HepG2 (cell line): Measurements from ENCODE around the gene FBXL13. TPM values are rescaled to one million over a fixed set of nuclear protein-coding genes. Genes with fewer than 3 reads are reported as not detected.

Source experiments
- ATAC-seq: fragments of 200-7000 bp; cut with Tn5 transposase; 3 replicates; pipeline ENCODE4 v1.9.1; 2020; ENCODE audit warnings: mild to moderate bottlenecking, moderate library complexity
- BruUV-seq: library from RNA; stranded (reverse); fragments of 400-500 nt; replicated peaks from 2 replicates; lab custom pipeline; 2021; lab: Mats Ljungman, UMichigan
- CTCF ChIA-PET: fragments of 300-600 bp; formaldehyde crosslinking; extraction: SDS; loops from one replicate; lab custom pipeline; 2021; ENCODE audit warnings: low total read pairs, inconsistent platforms, low intra/inter-chr PET ratio; lab: Yijun Ruan, JAX
- POLR2A ChIA-PET: fragments of 350-600 bp; sonication (Branson Sonifier 250); formaldehyde crosslinking; loops from one replicate; lab custom pipeline; 2020; ENCODE audit warnings: antibody characterized with exemption, inconsistent platforms; lab: Yijun Ruan, JAX
- DNase-seq: peaks from one replicate; pipeline ENCODE4 v3.0.0-alpha.2; 2015; ENCODE audit warnings: low spot score
- FAIRE-seq: peaks from 3 replicates; lab custom pipeline; 2011; peaks lifted over from hg19 to GRCh38; lab: Jason Lieb, UNC
- H2AFZ ChIP-seq: one replicate; pipeline ENCODE4 v1.6.1; 2011; ENCODE audit warnings: low read length, inconsistent platforms
- H3K27ac ChIP-seq: fragments of 300-600 bp; 3 replicates; pipeline ENCODE4 v1.8.0; 2011; ENCODE audit warnings: mixed run types, mild to moderate bottlenecking, mixed read lengths, low read length, inconsistent platforms; ENCODE audit not compliant: insufficient read depth; ENCODE audit errors: extremely low read length
- H3K27me3 ChIP-seq, 2 experiments: fragments of 200-600 bp in 1 of 2; 2 replicates in 1 of 2; 3 replicates in 1 of 2; pipeline versions ENCODE4 v1.6.0 to v1.8.0; 2011; ENCODE audit warnings: low read length in 2 of 2, mild to moderate bottlenecking in 2 of 2, moderate library complexity in 2 of 2, inconsistent platforms in 1 of 2; ENCODE audit not compliant: insufficient read depth in 2 of 2, control insufficient read depth in 1 of 2
- H3K36me3 ChIP-seq, 2 experiments: fragments of 200-600 bp in 1 of 2; replicated peaks in 1 of 2; 2 replicates in 1 of 2; 3 replicates in 1 of 2; pipeline versions ENCODE4 v1.5.1 to v1.8.0; 2011; ENCODE audit warnings: low read length in 2 of 2, inconsistent platforms in 1 of 2; ENCODE audit not compliant: insufficient read depth in 2 of 2, control insufficient read depth in 1 of 2
- H3K4me1 ChIP-seq: 2 replicates; pipeline ENCODE4 v1.5.1; 2012; ENCODE audit warnings: low read length, inconsistent platforms; ENCODE audit not compliant: insufficient read depth
- H3K4me2 ChIP-seq: 2 replicates; pipeline ENCODE4 v1.6.0; 2011; ENCODE audit warnings: low read depth, low read length, inconsistent platforms
- H3K4me3 ChIP-seq, 3 experiments: fragments of 200-600 bp in 1 of 3; sonication (generic), shearing (Covaris generic) in 1 of 3; replicated peaks in 1 of 3; 2 replicates each; pipeline ENCODE4 v1.5.1; 2011 to 2016; ENCODE audit warnings: low read length in 3 of 3, inconsistent platforms in 2 of 3, low read depth in 2 of 3, mild to moderate bottlenecking in 2 of 3, control low read depth in 1 of 3, mixed read lengths in 1 of 3; ENCODE audit not compliant: insufficient read depth in 1 of 3
- H3K79me2 ChIP-seq: one replicate; pipeline ENCODE4 v1.6.1; 2011; ENCODE audit warnings: low read length, inconsistent platforms; ENCODE audit not compliant: insufficient read depth
- H3K9ac ChIP-seq: 2 replicates; pipeline ENCODE4 v1.6.0; 2011; ENCODE audit warnings: mild to moderate bottlenecking, low read depth, low read length, inconsistent platforms; ENCODE audit not compliant: insufficient read depth
- H3K9me3 ChIP-seq: 2 replicates; pipeline ENCODE4 v1.5.1; 2012; ENCODE audit warnings: mild to moderate bottlenecking, low read length
- H4K20me1 ChIP-seq: 2 replicates; pipeline ENCODE4 v1.6.0; 2011; ENCODE audit warnings: inconsistent platforms, mild to moderate bottlenecking, low read length, moderate library complexity; ENCODE audit not compliant: insufficient read depth
- FOXA3 ChIP-seq: IDR thresholded peaks from 2 replicates; pipeline ENCODE4 v1.6.1; 2016; ENCODE audit warnings: missing genetic modification reagents, missing compliant biosample characterization
- HDAC1 ChIP-seq: sonication (generic); formaldehyde crosslinking; IDR thresholded peaks from 2 replicates; pipeline ENCODE4 v1.5.1; 2020; ENCODE audit warnings: mild to moderate bottlenecking, missing genetic modification reagents
- ISL2 ChIP-seq: sonication (generic); formaldehyde crosslinking; IDR thresholded peaks from 2 replicates; pipeline ENCODE4 v1.5.0; 2020; ENCODE audit warnings: missing genetic modification reagents
- KDM2A ChIP-seq: sonication (generic); formaldehyde crosslinking; IDR thresholded peaks from 2 replicates; pipeline ENCODE4 v1.4.0; 2020; ENCODE audit warnings: low read depth, missing genetic modification reagents, borderline replicate concordance
- KDM5A ChIP-seq: fragments of 200-600 bp; sonication (generic); IDR thresholded peaks from 2 replicates; pipeline ENCODE4 v1.7.0; 2018; ENCODE audit warnings: antibody characterized with exemption, mild to moderate bottlenecking, low read length, borderline replicate concordance
- MAF1 ChIP-seq: sonication (generic); formaldehyde crosslinking; IDR thresholded peaks from 2 replicates; pipeline ENCODE4 v1.5.0; 2020; ENCODE audit warnings: missing genetic modification reagents, borderline replicate concordance
- MBD4 ChIP-seq: IDR thresholded peaks from 2 replicates; pipeline ENCODE4 v1.6.1; 2012; ENCODE audit warnings: low read length, inconsistent platforms, borderline replicate concordance
- MLX ChIP-seq: IDR thresholded peaks from 2 replicates; pipeline ENCODE4 v1.6.1; 2016
- MTF1 ChIP-seq: sonication (generic); formaldehyde crosslinking; IDR thresholded peaks from 2 replicates; pipeline ENCODE4 v1.5.0; 2020; ENCODE audit warnings: missing genetic modification reagents
- NR2F1 ChIP-seq, 2 experiments: fragments of 450-650 bp in 1 of 2; formaldehyde crosslinking in 1 of 2; IDR thresholded peaks; 2 replicates each; pipeline versions ENCODE4 v1.5.0 to v1.6.1; 2016 to 2020; ENCODE audit warnings: mild to moderate bottlenecking in 1 of 2, missing compliant biosample characterization in 1 of 2, missing genetic modification reagents in 1 of 2, moderate library complexity in 1 of 2
- PHF5A ChIP-seq: IDR thresholded peaks from one replicate; pipeline ENCODE4 v1.6.1; 2018; ENCODE audit warnings: low read depth, missing genetic modification reagents; ENCODE audit not compliant: unreplicated experiment
- SP2 ChIP-seq: sonication (generic); formaldehyde crosslinking; IDR thresholded peaks from 2 replicates; pipeline ENCODE4 v1.5.1; 2020; ENCODE audit warnings: mild to moderate bottlenecking, missing genetic modification reagents
- TIGD3 ChIP-seq: sonication (generic); formaldehyde crosslinking; IDR thresholded peaks from 2 replicates; pipeline ENCODE4 v1.5.1; 2020; ENCODE audit warnings: mild to moderate bottlenecking, missing genetic modification reagents, borderline replicate concordance
- YEATS2 ChIP-seq: sonication (generic); formaldehyde crosslinking; IDR thresholded peaks from 2 replicates; pipeline ENCODE4 v1.4.0; 2020; ENCODE audit warnings: missing genetic modification reagents, borderline replicate concordance
- ZNF282 ChIP-seq: fragments of 450-650 bp; IDR thresholded peaks from 2 replicates; pipeline ENCODE4 v1.6.1; 2018; ENCODE audit not compliant: partially characterized antibody
- ZNF383 ChIP-seq: sonication (generic); formaldehyde crosslinking; IDR thresholded peaks from 2 replicates; pipeline ENCODE4 v1.4.0; 2020; ENCODE audit warnings: missing genetic modification reagents, mild to moderate bottlenecking, borderline replicate concordance
- ZNF552 ChIP-seq: sonication (generic); formaldehyde crosslinking; IDR thresholded peaks from 2 replicates; pipeline ENCODE4 v1.9.0; 2022; ENCODE audit warnings: missing genetic modification reagents, mild to moderate bottlenecking, borderline replicate concordance
- ZNF614 ChIP-seq: IDR thresholded peaks from 2 replicates; pipeline ENCODE4 v1.6.1; 2018; ENCODE audit warnings: missing biosample characterization, missing genetic modification reagents, inconsistent platforms, borderline replicate concordance
- ZNF674 ChIP-seq: sonication (generic); formaldehyde crosslinking; IDR thresholded peaks from 2 replicates; pipeline ENCODE4 v1.5.0; 2020; ENCODE audit warnings: low read depth, mild to moderate bottlenecking, missing genetic modification reagents
- ZNF709 ChIP-seq: sonication (generic); formaldehyde crosslinking; IDR thresholded peaks from 2 replicates; pipeline ENCODE4 v1.5.0; 2020; ENCODE audit warnings: mild to moderate bottlenecking, missing genetic modification reagents
- ZNF740 ChIP-seq: sonication (generic); formaldehyde crosslinking; IDR thresholded peaks from 2 replicates; pipeline ENCODE4 v1.4.0; 2020; ENCODE audit warnings: missing genetic modification reagents
- WGBS: methylation state at CpG from one replicate; pipeline ENCODE4 v1.1.6; 2017; ENCODE audit warnings: low lambda C conversion rate; 5-methylcytosine and 5-hydroxymethylcytosine counted together
- in situ Hi-C: cut with HindIII; loops from 2 replicates; pipeline ENCODE4 v1.10.0; 2017; ENCODE audit warnings: low pct_unique_long_range_greater_than_20kb; ENCODE audit not compliant: extremely low pct_ligation_motif_present
- intact Hi-C: fragments of 100-400 bp; cut with micrococcal nuclease; formaldehyde crosslinking; loops from one replicate; pipeline ENCODE4 v1.10.0; 2022; ENCODE audit not compliant: unreplicated experiment
- polyA plus RNA-seq, 8 experiments: library from polyadenylated mRNA; depleted of rRNA in 3 of 8; stranded (reverse) in 7 of 8; unstranded in 1 of 8; fragments of >200 nt; fragmentation: Illumina TruSeq in 4 of 8; extraction: Trizol in 4 of 8; gene quantifications; 2 replicates each; pipeline versions ENCODE4 v1.2.1 to v1.2.3, GENCODE V29; 2011 to 2016; ENCODE audit warnings: low read depth in 4 of 8, missing spikeins in 1 of 8, mixed read lengths in 1 of 8; ENCODE audit not compliant: insufficient read depth in 1 of 8
- total RNA-seq, 5 experiments: library from RNA; depleted of rRNA; stranded (reverse); fragments of >200 nt; fragmentation: Illumina TruSeq; extraction: Trizol; gene quantifications; 2 replicates each; pipeline ENCODE4 v1.2.3, GENCODE V29; 2016; ENCODE audit warnings: low read depth in 1 of 5

Gene FBXL13
- total and polyA plus RNA-seq, 2 of the 13 experiments (the other 11 are each of a cell fraction or from before 2014, with no cell fraction given): 0.24 to 0.77 TPM

- POLR2A ChIA-PET: no interaction called here
- in situ Hi-C loops: no loop called here
- ATAC-seq: peak; percentile 73
- TF ChIP-seq ZNF282 (no peak), ZNF383 (CRISPR knock-in tag) (no peak), KDM5A (no peak), ZNF552 (no peak), FOXA3 (CRISPR knock-in tag) (peak; percentile 84), MBD4 (no peak; the same call in 1 of the 2 replicates), ISL2 (CRISPR knock-in tag) (no peak), PHF5A (CRISPR knock-in tag) (no peak), ZNF674 (no peak), MLX (no peak), ZNF614 (CRISPR knock-in tag) (no peak), MAF1 (CRISPR knock-in tag) (no peak), ZNF740 (no peak), YEATS2 (CRISPR knock-in tag) (no peak), ZNF709 (CRISPR knock-in tag) (no peak), KDM2A (CRISPR knock-in tag) (no peak), TIGD3 (no peak), MTF1 (CRISPR knock-in tag) (no peak), NR2F1 (CRISPR knock-in tag; IDR thresholded peaks at IDR 0.05) (no peak), HDAC1 (CRISPR knock-in tag) (no peak), SP2 (CRISPR knock-in tag) (no peak)
These were observed 205.4 kb downstream of the FBXL13 start for GRCh38 chr7:102869195-102869594.

More at GRCh38 chr7:102869195-102869594, 205.4 kb downstream of the FBXL13 start:
- Histone ChIP-seq H3K4me3 (no peak overlapping the region), H3K4me1 (peaks cover 49% of the 10 kb centered on the region), H3K9ac (no peak overlapping the region), H3K27ac (peak overlapping the region; percentile 35), H3K27me3 (no peaks in the 10 kb centered on the region; a peak in 1 of 5 replicates), H3K9me3 (no peaks in the 10 kb centered on the region), H3K4me2 (no peak overlapping the region), H3K79me2 (no peaks in the 10 kb centered on the region), H3K36me3 (no peaks in the 10 kb centered on the region), H2AFZ (no peak overlapping the region), H4K20me1 (no peaks in the 10 kb centered on the region)
- DNase-seq: peak; percentile 24
- FAIRE-seq: no peak
- BruUV-seq: no TSS peak
- CTCF ChIA-PET: no interaction called here
- intact Hi-C loops: no loop called here
- 39% methylated on average over 5 of the region's 5 CpGs for WGBS
